B cell (primary cell): Measurements from ENCODE around the gene CROCC. TPM values are rescaled to one million over a fixed set of nuclear protein-coding genes. Genes with fewer than 3 reads are reported as not detected.
"Not testable (repeated sequence)": the region's sequence is repeated elsewhere in the genome, so short reads cannot be mapped to it uniquely, and the experiment has no call there.

Experiments used
- ATAC-seq: fragments of 200-7000 bp; cut with Tn5 transposase; one replicate; pipeline ENCODE4 v1.10.0; 2021; ENCODE audit warnings: low read depth, mild to moderate bottlenecking, moderate number of reproducible peaks, moderate library complexity
- CTCF ChIA-PET: fragments of 350-600 bp; sonication (Branson Sonifier 250); formaldehyde crosslinking; loops from one replicate; lab custom pipeline; 2021; ENCODE audit warnings: antibody characterized with exemption, inconsistent platforms; lab: Charles Lee
- POLR2A ChIA-PET: fragments of 350-600 bp; sonication (Branson Sonifier 250); formaldehyde crosslinking; loops from one replicate; lab custom pipeline; 2021; ENCODE audit warnings: antibody characterized with exemption; lab: Charles Lee
- DNase-seq: peaks from one replicate; pipeline ENCODE4 v3.0.0; 2013
- H2AFZ ChIP-seq: 2 replicates; pipeline ENCODE4 v1.6.1; 2012; ENCODE audit warnings: mild to moderate bottlenecking, low read depth, low read length; ENCODE audit not compliant: insufficient read depth, poor library complexity, severe bottlenecking
- H3K27ac ChIP-seq, 2 donors: 1 replicate in 1 of 2; 2 replicates in 1 of 2; pipeline ENCODE4 v1.5.1; 2012 to 2013; ENCODE audit warnings: low read length in 2 of 2, mild to moderate bottlenecking in 2 of 2, moderate library complexity in 1 of 2
- H3K27me3 ChIP-seq, 4 experiments: fragments of 200-600 bp in 1 of 4; sonication (generic) in 1 of 4; replicated peaks in 1 of 4; 1 replicate in 2 of 4; 2 replicates in 2 of 4; pipeline versions ENCODE4 v1.6.1 to v1.7.0; 2013 to 2016; ENCODE audit warnings: low read length in 3 of 4, mild to moderate bottlenecking in 2 of 4, mixed read lengths in 1 of 4, moderate library complexity in 1 of 4; ENCODE audit not compliant: insufficient read depth in 4 of 4, control insufficient read depth in 3 of 4; ENCODE audit errors: control extremely low read depth in 1 of 4
- H3K36me3 ChIP-seq, 2 experiments: replicated peaks in 1 of 2; 1 replicate in 1 of 2; 2 replicates in 1 of 2; pipeline versions ENCODE4 v1.6.1 to v1.7.1; 2013; ENCODE audit warnings: low read length in 1 of 2; ENCODE audit not compliant: insufficient read depth in 2 of 2, control insufficient read depth in 1 of 2; ENCODE audit errors: control extremely low read depth in 1 of 2, extremely low read depth in 1 of 2
- H3K4me1 ChIP-seq, 2 donors: fragments of 200-600 bp in 1 of 2; sonication (generic) in 1 of 2; 1 replicate in 1 of 2; 2 replicates in 1 of 2; pipeline versions ENCODE4 v1.5.1 to v1.6.1; 2013 to 2017; ENCODE audit warnings: low read length in 2 of 2; ENCODE audit not compliant: control insufficient read depth in 2 of 2, insufficient read depth in 2 of 2
- H3K4me2 ChIP-seq: replicated peaks from 2 replicates; pipeline ENCODE3; 2012; ENCODE audit warnings: mild to moderate bottlenecking, low read depth, low read length; ENCODE audit not compliant: poor library complexity, severe bottlenecking
- H3K4me3 ChIP-seq, 5 experiments: fragments of 200-600 bp in 1 of 5; sonication (generic) in 1 of 5; 1 replicate in 3 of 5; 2 replicates in 2 of 5; pipeline versions ENCODE4 v1.5.1 to v1.7.0; 2011 to 2016; ENCODE audit warnings: low read length in 4 of 5, mild to moderate bottlenecking in 4 of 5, low read depth in 2 of 5, control low read depth in 1 of 5, moderate library complexity in 1 of 5; ENCODE audit not compliant: insufficient read depth in 1 of 5; ENCODE audit errors: control extremely low read depth in 1 of 5, extremely low read depth in 1 of 5
- H3K79me2 ChIP-seq: fragments of 200-600 bp; sonication (generic); one replicate; pipeline ENCODE4 v1.6.0; 2016; ENCODE audit warnings: low read length; ENCODE audit not compliant: control insufficient read depth, insufficient read depth
- H3K9ac ChIP-seq: fragments of 200-600 bp; sonication (generic); 2 replicates; pipeline ENCODE4 v1.6.1; 2017; ENCODE audit warnings: mild to moderate bottlenecking, low read length, moderate library complexity
- H3K9me3 ChIP-seq, 3 donors: one replicate each; pipeline versions ENCODE4 v1.6.1 to v1.7.1; 2013; ENCODE audit warnings: low read length in 2 of 3; ENCODE audit not compliant: control insufficient read depth in 2 of 3, insufficient read depth in 1 of 3; ENCODE audit errors: control extremely low read depth in 1 of 3
- H4K20me1 ChIP-seq: 2 replicates; pipeline ENCODE4 v1.6.0; 2012; ENCODE audit warnings: mild to moderate bottlenecking, low read length; ENCODE audit not compliant: insufficient read depth, control insufficient read depth, poor library complexity, severe bottlenecking
- H3K27ac Mint-ChIP-seq: one replicate; pipeline ENCODE4 v1.8.0; 2021; ENCODE audit warnings: mixed read lengths
- H3K27me3 Mint-ChIP-seq: one replicate; pipeline ENCODE4 v1.8.0; 2021; ENCODE audit warnings: mixed read lengths
- H3K4me1 Mint-ChIP-seq: one replicate; pipeline ENCODE4 v1.8.0; 2021; ENCODE audit warnings: mixed read lengths
- H3K4me3 Mint-ChIP-seq: one replicate; pipeline ENCODE4 v1.8.0; 2021; ENCODE audit warnings: mixed read lengths
- H3K9me3 Mint-ChIP-seq: one replicate; pipeline ENCODE4 v1.8.0; 2022; ENCODE audit warnings: mixed read lengths; ENCODE audit not compliant: insufficient read depth
- CTCF ChIP-seq: fragments of 200-600 bp; IDR thresholded peaks from one replicate; pipeline ENCODE4 v1.8.0; 2022; ENCODE audit warnings: antibody characterized with exemption, mild to moderate bottlenecking
- EZH2 ChIP-seq: IDR thresholded peaks from 2 replicates; pipeline ENCODE4 v1.6.1; 2012; ENCODE audit warnings: borderline replicate concordance, low read depth, mild to moderate bottlenecking, moderate library complexity, low read length; ENCODE audit not compliant: insufficient read depth, poor library complexity, severe bottlenecking
- WGBS: methylation state at CpG from one replicate; pipeline ENCODE4 v1.1.5; 2013; ENCODE audit warnings: missing lambda C conversion rate; ENCODE audit not compliant: insufficient coverage; 5-methylcytosine and 5-hydroxymethylcytosine counted together
- intact Hi-C: fragments of 100-400 bp; cut with micrococcal nuclease; formaldehyde crosslinking; loops from one replicate; pipeline ENCODE4 v1.10.0; 2022
- polyA plus RNA-seq: library from polyadenylated mRNA; depleted of rRNA; stranded (reverse); fragments of >200 nt; gene quantifications from 2 replicates; pipeline ENCODE4 v1.2.3, GENCODE V29; 2012
- total RNA-seq, 2 donors: library from RNA; stranded (reverse); fragments of 120-200 nt in 1 of 2; gene quantifications; 1 replicate in 1 of 2; 2 replicates in 1 of 2; pipeline versions ENCODE4 v1.2.3 to v1.2.4, GENCODE V29; 2013 to 2022

CROCC gene
- total and polyA plus RNA-seq, 2 donors (not counting 1 experiment from before 2014, with no cell fraction given), result 66.2 to 120 TPM

- Histone ChIP-seq H3K36me3 (no peaks in the 10 kb centered on the region), H2AFZ (no peak overlapping the region), H3K4me1 (peaks cover 36 to 43% of the 10 kb centered on the region in 2 donors), H3K4me2 (no peak overlapping the region), H3K27me3 (no peaks in the 10 kb centered on the region), H3K9me3 (peaks cover 0 to 18% (median 9%) of the 10 kb centered on the region in 3 donors), H3K79me2 (no peaks in the 10 kb centered on the region), H4K20me1 (no peaks in the 10 kb centered on the region), H3K4me3 (no peak overlapping the region), H3K27ac (no peak overlapping the region), H3K9ac (no peak overlapping the region)
- Mint-ChIP-seq H3K27ac (peak overlapping the region; percentile 55), H3K27me3 (no peaks in the 10 kb centered on the region), H3K4me3 (no peak overlapping the region), H3K9me3 (peaks cover 5% of the 10 kb centered on the region), H3K4me1 (peaks cover 23% of the 10 kb centered on the region)
- ATAC-seq (no peak), DNase-seq (no peak)
- TF ChIP-seq EZH2 (no peak), CTCF (no peak)
- intact Hi-C loops, result no loop called here
- ChIA-PET CTCF (no interaction called here), POLR2A (no interaction called here)
- WGBS, result 95% methylated on average over 15 of the region's 15 CpGs
These were observed 13.6 kb upstream of the CROCC start for GRCh38 chr1:16907870-16908758.

- H4K20me1 ChIP-seq, H3K27me3 Mint-ChIP-seq, H3K4me3 ChIP-seq, H3K36me3 ChIP-seq, H3K27ac ChIP-seq, H3K9me3 ChIP-seq, CTCF ChIA-PET, POLR2A ChIA-PET, H3K79me2 ChIP-seq, H3K27me3 ChIP-seq, ATAC-seq, H3K9me3 Mint-ChIP-seq: not testable (repeated sequence)
- intact Hi-C loops, result loop anchor here (2.0 kb wide), 1 partner anchor 135 kb away; no protein-coding TSS in a partner anchor
- WGBS, result 60% methylated on average over 8 of the region's 8 CpGs
- H3K9ac ChIP-seq, result peak overlapping the region; percentile 4
- peak; percentile 53 for DNase-seq
- H3K4me2 ChIP-seq, result peak overlapping the region; percentile 82
- peaks cover 25 to 27% of the 10 kb centered on the region in 2 donors for H3K4me1 ChIP-seq
- H2AFZ ChIP-seq, result peak overlapping the region; percentile 0
- H3K4me3 Mint-ChIP-seq, result peak overlapping the region; percentile 88
- H3K4me1 Mint-ChIP-seq, result peaks cover 28% of the 10 kb centered on the region
- H3K27ac Mint-ChIP-seq, result peak overlapping the region; percentile 67
These were observed 9.6 kb upstream of the CROCC start for GRCh38 chr1:16911851-16912721.

- peak overlapping the region in 1 of 5 experiments; percentile 66 for H3K4me3 ChIP-seq
- H3K4me3 Mint-ChIP-seq, result peak overlapping the region; percentile 88
- peak overlapping the region; percentile 82 for H3K4me2 ChIP-seq
- H3K79me2 ChIP-seq, H3K27me3 ChIP-seq, H3K36me3 ChIP-seq, H3K9me3 ChIP-seq, POLR2A ChIA-PET, H4K20me1 ChIP-seq, H3K9me3 Mint-ChIP-seq, ATAC-seq, H3K27ac ChIP-seq, H3K27me3 Mint-ChIP-seq: not testable (repeated sequence)
- H2AFZ ChIP-seq, result peak overlapping the region; percentile 32
- CTCF ChIA-PET, result interaction anchor here (0.6 to 0.7 kb wide), 2 partner anchors 8 to 9 kb away, joined by 3 to 4 read pairs; partner anchors contain the start of gene CROCC
- intact Hi-C loops, result loop anchor here (1.0 to 2.0 kb wide), 3 partner anchors 7 to 142 kb away; partner anchors contain the start of gene SDHB
- H3K27ac Mint-ChIP-seq, result peak overlapping the region; percentile 67
- peaks cover 26% of the 10 kb centered on the region for H3K4me1 Mint-ChIP-seq
- DNase-seq, result peak; percentile 47
- H3K9ac ChIP-seq, result peak overlapping the region; percentile 89
- WGBS, result 32% methylated on average over 4 of the region's 8 CpGs
- H3K4me1 ChIP-seq, result peaks cover 25 to 27% of the 10 kb centered on the region in 2 donors
These were observed 9.0 kb upstream of the CROCC start for GRCh38 chr1:16912742-16913141.
